HepG2 (cell line): ENCODE results near the gene LTA. TPM values are rescaled to one million over a fixed set of nuclear protein-coding genes. Genes with fewer than 3 reads are reported as not detected.

ENCODE experiments used
- AFF4 ChIP-seq: sonication (generic); formaldehyde crosslinking; IDR thresholded peaks from 2 replicates; pipeline ENCODE4 v1.4.0; 2020; ENCODE audit warnings: missing genetic modification reagents
- CHD2 ChIP-seq: IDR thresholded peaks from 2 replicates; pipeline ENCODE4 v1.6.1; 2011; ENCODE audit warnings: low read depth, low read length, improper control_type of control experiment
- CTCF ChIP-seq: sonication (generic); formaldehyde crosslinking; IDR thresholded peaks from 2 replicates; pipeline ENCODE4 v1.5.0; 2020; ENCODE audit warnings: mild to moderate bottlenecking, missing genetic modification reagents, moderate library complexity
- HINFP ChIP-seq: sonication (generic); formaldehyde crosslinking; IDR thresholded peaks from 2 replicates; pipeline ENCODE4 v1.4.0; 2020; ENCODE audit warnings: low read depth, mild to moderate bottlenecking, missing genetic modification reagents
- KDM5B ChIP-seq: sonication (generic); formaldehyde crosslinking; IDR thresholded peaks from 2 replicates; pipeline ENCODE4 v1.4.0; 2020; ENCODE audit warnings: missing genetic modification reagents, mild to moderate bottlenecking, borderline replicate concordance
- KDM6A ChIP-seq: IDR thresholded peaks from 2 replicates; pipeline ENCODE4 v1.6.1; 2016; ENCODE audit warnings: low read depth
- NCOA1 ChIP-seq: sonication (generic); formaldehyde crosslinking; IDR thresholded peaks from 2 replicates; pipeline ENCODE4 v1.9.0; 2021; ENCODE audit warnings: missing genetic modification reagents
- NFIB ChIP-seq: sonication (generic); formaldehyde crosslinking; IDR thresholded peaks from 2 replicates; pipeline ENCODE4 v1.9.0; 2021; ENCODE audit warnings: missing genetic modification reagents, mild to moderate bottlenecking, borderline replicate concordance
- NFYB ChIP-seq: sonication (generic); formaldehyde crosslinking; IDR thresholded peaks from 2 replicates; pipeline ENCODE4 v1.4.0; 2020; ENCODE audit warnings: missing genetic modification reagents
- PCBP1 ChIP-seq: fragments of 200-400 bp; formaldehyde crosslinking; IDR thresholded peaks from 2 replicates; pipeline ENCODE4 v1.6.1; 2017; ENCODE audit warnings: mild to moderate bottlenecking, low read depth, low read length, borderline replicate concordance
- RNF2 ChIP-seq: fragments of 450-650 bp; conservative IDR thresholded peaks from 2 replicates; pipeline ENCODE4 v1.6.1; 2016; ENCODE audit warnings: low read depth
- SALL1 ChIP-seq: sonication (generic); formaldehyde crosslinking; IDR thresholded peaks from 2 replicates; pipeline ENCODE4 v1.8.0; 2022; ENCODE audit warnings: mild to moderate bottlenecking, missing genetic modification reagents
- SMAD1 ChIP-seq: sonication (generic); formaldehyde crosslinking; IDR thresholded peaks from 2 replicates; pipeline ENCODE4 v1.4.0; 2020; ENCODE audit warnings: missing genetic modification reagents, low read depth, mild to moderate bottlenecking, borderline replicate concordance
- TFE3 ChIP-seq: IDR thresholded peaks from 2 replicates; pipeline ENCODE4 v1.6.1; 2016
- ZFY ChIP-seq: sonication (generic); formaldehyde crosslinking; IDR thresholded peaks from 2 replicates; pipeline ENCODE4 v1.4.0; 2020; ENCODE audit warnings: missing genetic modification reagents
- ZKSCAN1 ChIP-seq: fragments of 150-350 bp; IDR thresholded peaks from 2 replicates; pipeline ENCODE4 v1.6.1; 2014; ENCODE audit warnings: low read length
- ZNF232 ChIP-seq: sonication (generic); formaldehyde crosslinking; IDR thresholded peaks from 2 replicates; pipeline ENCODE4 v1.4.0; 2020; ENCODE audit warnings: missing genetic modification reagents, borderline replicate concordance
- ZNF44 ChIP-seq: sonication (generic); formaldehyde crosslinking; IDR thresholded peaks from 2 replicates; pipeline ENCODE4 v1.5.1; 2020; ENCODE audit warnings: mild to moderate bottlenecking, missing genetic modification reagents
- ZNF441 ChIP-seq: sonication (generic); formaldehyde crosslinking; IDR thresholded peaks from 2 replicates; pipeline ENCODE4 v1.7.0; 2021; ENCODE audit warnings: missing genetic modification reagents, borderline replicate concordance
- ZNF557 ChIP-seq: sonication (generic); formaldehyde crosslinking; IDR thresholded peaks from 2 replicates; pipeline ENCODE4 v1.4.0; 2020; ENCODE audit warnings: missing genetic modification reagents
- ZNF761 ChIP-seq: sonication (generic); formaldehyde crosslinking; conservative IDR thresholded peaks from 2 replicates; pipeline ENCODE4 v1.4.0; 2020; ENCODE audit warnings: mild to moderate bottlenecking, missing genetic modification reagents
- polyA plus RNA-seq, 8 experiments: library from polyadenylated mRNA; depleted of rRNA in 3 of 8; stranded (reverse) in 7 of 8; unstranded in 1 of 8; fragments of >200 nt; fragmentation: Illumina TruSeq in 4 of 8; extraction: Trizol in 4 of 8; gene quantifications; 2 replicates each; pipeline versions ENCODE4 v1.2.1 to v1.2.3, GENCODE V29; 2011 to 2016; ENCODE audit warnings: low read depth in 4 of 8, missing spikeins in 1 of 8, mixed read lengths in 1 of 8; ENCODE audit not compliant: insufficient read depth in 1 of 8
- total RNA-seq, 5 experiments: library from RNA; depleted of rRNA; stranded (reverse); fragments of >200 nt; fragmentation: Illumina TruSeq; extraction: Trizol; gene quantifications; 2 replicates each; pipeline ENCODE4 v1.2.3, GENCODE V29; 2016; ENCODE audit warnings: low read depth in 1 of 5

The LTA gene
- total and polyA plus RNA-seq, 2 of the 13 experiments (the other 11 are each of a cell fraction or from before 2014, with no cell fraction given), result 0.09 TPM; not detected in 1

GRCh38 chr6:31528821-31529328, 43.2 kb upstream of the LTA start, which contains the start of gene MCCD1 (continued):
- no peak for TF ChIP-seq CTCF
- TF ChIP-seq ZNF232 (CRISPR knock-in tag), result no peak
- no peak for TF ChIP-seq ZFY (CRISPR knock-in tag)
- no peak for TF ChIP-seq NFYB
- no peak for TF ChIP-seq ZNF557
- no peak for TF ChIP-seq ZNF44
- no peak for TF ChIP-seq KDM5B (CRISPR knock-in tag)
- 0 out of 2 replicates have a peak, but pooled peaks have one; percentile 63 for TF ChIP-seq PCBP1
- TF ChIP-seq HINFP (CRISPR knock-in tag), result no peak
- TF ChIP-seq ZKSCAN1, result no peak
- no peak for TF ChIP-seq NFIB (CRISPR knock-in tag)
- peak; percentile 31 for TF ChIP-seq SALL1 (CRISPR knock-in tag)
- no peak for TF ChIP-seq RNF2
- TF ChIP-seq TFE3 (CRISPR knock-in tag), result no peak
- TF ChIP-seq ZNF441 (CRISPR knock-in tag), result no peak
- no peak for TF ChIP-seq KDM6A
- no peak for TF ChIP-seq ZNF761 (CRISPR knock-in tag)
- no peak for TF ChIP-seq SMAD1
- TF ChIP-seq CHD2, result no peak
- TF ChIP-seq AFF4 (CRISPR knock-in tag), result no peak
- no peak for TF ChIP-seq NCOA1 (CRISPR knock-in tag)
